Measurements from ENCODE around the gene STARD4.

STARD4 gene

DNA sequence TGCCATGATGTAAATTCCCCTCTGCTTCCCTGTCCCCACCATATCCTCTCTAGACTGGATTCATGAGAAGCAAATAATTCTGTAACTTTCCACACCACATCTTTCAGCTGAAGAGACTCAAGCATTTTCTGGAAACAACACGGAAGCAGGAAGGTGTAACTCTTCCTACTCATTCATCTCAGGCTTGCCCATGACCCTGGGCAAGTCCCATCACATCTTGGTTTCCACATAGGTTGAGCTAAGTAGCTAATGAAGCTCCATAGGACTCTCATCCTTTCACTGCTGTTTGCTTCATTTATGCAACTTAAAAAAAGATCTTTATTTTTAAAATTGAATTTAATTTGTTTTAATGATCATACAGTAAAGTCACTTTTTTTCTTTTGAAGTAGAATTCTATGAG, 32.7 kb upstream of the STARD4 start:
- H3K4me1 Mint-ChIP-seq (ENCODE audit: low read depth) = no peaks in the 10 kb centered on the region
- H3K9me3 Mint-ChIP-seq (ENCODE audit: low read depth) = no peaks in the 10 kb centered on the region
- no peak overlapping the region for H3K27ac Mint-ChIP-seq
- H3K27me3 Mint-ChIP-seq = peaks cover 1% of the 10 kb centered on the region
- H3K36me3 Mint-ChIP-seq = no peaks in the 10 kb centered on the region
- no peak overlapping the region for H3K4me3 Mint-ChIP-seq

DNA sequence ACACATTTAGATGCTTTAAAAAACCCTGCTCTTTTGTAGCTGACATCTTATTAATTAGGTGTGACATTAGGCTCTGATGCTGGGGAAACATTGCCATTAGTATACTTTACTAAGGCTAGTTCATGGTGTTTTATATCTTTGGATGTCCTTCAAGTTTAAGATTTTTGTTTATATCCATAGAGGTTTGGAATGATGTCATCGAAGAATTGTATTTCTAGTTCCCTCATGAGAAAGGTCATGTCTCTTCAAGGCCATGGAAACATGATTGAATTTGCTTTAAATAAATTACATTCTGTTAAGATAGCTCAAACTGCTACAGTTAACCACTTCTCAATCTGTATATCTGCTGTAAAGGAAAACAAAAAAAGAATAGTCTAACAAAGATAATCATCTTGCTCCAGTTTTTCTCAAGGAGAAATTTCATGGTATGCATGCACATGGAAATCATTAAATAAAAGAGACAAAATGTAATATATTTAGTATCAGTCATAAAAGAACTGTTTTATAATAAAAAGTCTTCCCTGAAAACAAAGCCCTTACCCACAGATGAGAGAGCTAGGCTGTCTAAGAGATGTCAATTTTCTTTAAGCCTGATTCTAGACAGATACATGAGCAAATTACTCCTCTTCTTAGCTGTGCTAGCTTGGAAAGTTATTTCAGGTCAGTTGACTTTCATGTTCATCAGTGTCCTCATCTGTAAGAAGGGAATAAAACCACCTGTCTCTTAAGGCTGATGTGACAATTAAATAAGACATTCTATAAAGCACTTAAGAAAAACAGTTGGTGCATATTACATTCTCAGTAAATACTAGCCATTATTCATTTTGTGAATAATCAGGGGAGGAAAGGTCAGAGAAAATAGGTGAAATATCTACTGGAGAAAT, 25.0 kb upstream of the STARD4 start:
- Mint-ChIP-seq H3K4me1 (ENCODE audit: low read depth) (no peaks in the 10 kb centered on the region), H3K4me3 (no peak overlapping the region), H3K36me3 (peaks cover 2% of the 10 kb centered on the region), H3K27me3 (peaks cover 5% of the 10 kb centered on the region), H3K9me3 (ENCODE audit: low read depth) (no peaks in the 10 kb centered on the region), H3K27ac (no peak overlapping the region)

DNA sequence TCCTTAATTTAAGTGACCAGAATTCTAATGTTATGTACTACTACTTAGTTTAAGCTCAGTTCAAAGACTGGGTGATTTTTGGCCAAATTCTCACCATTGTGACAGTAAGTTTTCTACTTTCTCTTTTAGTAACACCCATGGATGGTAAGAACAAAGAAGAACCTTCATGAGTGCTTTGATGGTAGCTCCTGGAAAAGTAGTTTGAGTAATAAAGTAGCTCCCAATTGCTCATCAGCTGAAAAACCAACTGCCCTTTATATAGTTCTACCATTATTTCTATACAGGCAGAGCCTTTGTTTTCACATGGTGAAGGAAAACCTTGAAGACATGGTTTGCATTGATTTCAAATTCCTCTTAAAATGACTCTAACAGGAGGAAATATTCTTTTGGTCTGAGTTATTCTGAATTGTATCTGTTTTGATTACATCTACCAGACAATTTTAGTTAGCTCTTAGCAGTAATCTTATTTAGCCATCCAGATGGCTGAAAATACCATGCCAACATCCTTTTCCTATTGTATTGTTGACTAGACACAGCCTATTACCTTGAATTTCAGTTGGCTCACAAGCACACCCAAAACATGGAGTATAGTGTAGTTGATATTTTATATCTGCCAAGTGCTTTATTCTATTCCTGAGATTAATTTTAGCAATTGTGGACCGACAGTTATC, 23.7 kb upstream of the STARD4 start:
- Mint-ChIP-seq H3K27ac (no peak overlapping the region), H3K27me3 (peaks cover 5% of the 10 kb centered on the region), H3K36me3 (peaks cover 2% of the 10 kb centered on the region), H3K4me3 (no peak overlapping the region), H3K4me1 (ENCODE audit: low read depth) (peaks cover 7% of the 10 kb centered on the region), H3K9me3 (ENCODE audit: low read depth) (no peaks in the 10 kb centered on the region)

DNA sequence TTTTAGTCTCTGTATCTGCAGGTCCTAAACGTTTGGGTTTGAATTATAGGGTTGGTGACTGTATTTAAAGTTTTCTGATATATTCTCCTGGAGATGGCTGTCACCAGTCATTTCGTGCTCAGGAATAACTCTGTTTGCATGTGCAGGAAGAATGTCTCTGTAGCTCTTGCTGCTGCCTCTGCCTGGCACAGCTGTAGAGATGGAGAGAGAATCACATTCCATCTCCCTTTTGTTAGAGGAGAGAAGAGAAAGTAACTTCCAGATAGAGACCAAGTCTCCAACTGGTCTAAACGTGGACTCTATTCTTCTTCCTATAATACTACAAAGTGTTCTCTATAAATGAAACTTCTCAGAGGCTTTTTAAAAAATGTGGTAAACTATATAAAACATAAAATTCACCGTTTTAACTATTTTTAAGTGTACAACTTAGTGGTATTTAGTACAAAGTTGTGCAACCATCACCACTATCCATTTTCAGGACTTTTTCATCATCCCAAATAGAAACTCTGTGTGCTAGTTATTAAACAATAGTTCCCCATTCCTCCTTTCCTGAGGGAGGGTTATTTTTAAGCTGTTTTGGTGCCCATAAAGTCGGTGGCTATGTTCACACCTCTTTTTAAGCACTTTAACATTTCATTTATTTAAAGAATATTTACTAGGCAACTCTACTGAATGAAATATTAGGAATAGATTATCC, 20.7 kb upstream of the STARD4 start:
- peaks cover 2% of the 10 kb centered on the region for H3K36me3 Mint-ChIP-seq
- H3K4me3 Mint-ChIP-seq = no peak overlapping the region
- H3K4me1 Mint-ChIP-seq (ENCODE audit: low read depth) = peaks cover 22% of the 10 kb centered on the region
- no peaks in the 10 kb centered on the region for H3K27me3 Mint-ChIP-seq
- H3K9me3 Mint-ChIP-seq (ENCODE audit: low read depth) = no peaks in the 10 kb centered on the region
- no peak overlapping the region for H3K27ac Mint-ChIP-seq

DNA sequence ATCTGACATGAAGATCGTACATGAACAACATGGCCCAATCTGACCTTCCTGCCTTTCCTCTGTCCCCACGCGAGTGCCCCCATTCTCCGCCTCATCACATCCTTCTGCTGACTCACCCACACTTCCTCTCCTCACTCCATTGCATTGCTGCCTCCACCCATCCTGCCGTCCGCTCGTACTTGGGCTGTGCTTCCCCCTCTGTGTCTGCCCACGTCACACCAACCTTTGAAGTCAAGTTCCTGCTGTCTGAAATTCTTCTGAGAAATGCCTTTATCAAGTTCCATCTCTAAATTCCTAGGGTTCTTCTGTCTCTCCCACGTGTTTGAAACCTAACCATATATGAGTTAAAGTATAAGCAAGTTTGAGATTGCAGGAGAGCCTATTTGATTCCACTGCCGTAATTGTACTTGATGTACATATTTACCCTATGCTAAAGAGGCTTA, 18.0 kb upstream of the STARD4 start:
- peaks cover 22% of the 10 kb centered on the region for H3K4me1 Mint-ChIP-seq (ENCODE audit: low read depth)
- H3K36me3 Mint-ChIP-seq = peaks cover 2% of the 10 kb centered on the region
- H3K4me3 Mint-ChIP-seq = peak overlapping the region; percentile 79
- H3K9me3 Mint-ChIP-seq (ENCODE audit: low read depth) = no peaks in the 10 kb centered on the region
- H3K27me3 Mint-ChIP-seq = no peaks in the 10 kb centered on the region
- peak overlapping the region; percentile 84 for H3K27ac Mint-ChIP-seq

DNA sequence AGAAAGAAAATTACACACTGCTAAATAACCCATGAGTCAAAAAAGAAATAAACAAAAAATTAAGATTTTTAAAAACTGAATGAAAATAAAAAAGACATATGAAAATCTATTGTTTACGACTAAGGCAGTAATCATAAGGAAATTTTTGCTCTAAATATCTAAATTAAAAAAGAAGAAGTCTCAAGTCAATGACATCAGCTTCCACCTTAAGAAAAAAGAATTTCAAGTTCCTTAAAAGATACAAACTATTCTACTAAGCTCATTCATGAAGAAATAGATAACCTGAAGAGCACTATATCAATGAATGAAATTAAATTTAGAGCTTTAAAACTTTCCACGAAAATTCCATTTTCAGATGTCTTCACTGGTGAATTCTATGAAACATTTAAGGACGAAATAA, 15.7 kb upstream of the STARD4 start:
- Mint-ChIP-seq H3K4me3 (no peak overlapping the region), H3K4me1 (ENCODE audit: low read depth) (peaks cover 22% of the 10 kb centered on the region), H3K27me3 (no peaks in the 10 kb centered on the region), H3K36me3 (no peaks in the 10 kb centered on the region), H3K27ac (no peak overlapping the region), H3K9me3 (ENCODE audit: low read depth) (no peaks in the 10 kb centered on the region)

DNA sequence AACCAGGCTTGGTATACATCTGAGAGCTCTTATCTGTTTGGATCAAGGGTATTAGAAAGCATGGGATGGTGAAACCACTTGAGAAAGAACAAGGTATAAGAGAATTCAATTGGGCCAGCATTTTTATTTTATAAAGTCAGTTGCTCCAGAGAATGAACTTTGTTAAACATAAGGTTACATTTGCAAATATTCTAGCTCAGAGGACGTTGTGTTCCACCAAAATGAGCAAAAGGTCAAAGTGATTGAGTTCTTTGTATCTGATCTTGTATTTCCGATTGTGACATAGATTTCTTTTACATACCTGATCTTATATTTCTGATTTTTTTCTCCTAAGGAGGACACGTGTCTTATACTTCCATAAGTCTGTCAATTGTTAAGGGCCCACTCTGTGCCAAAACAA, 8.6 kb upstream of the STARD4 start:
- Mint-ChIP-seq H3K27me3 (no peaks in the 10 kb centered on the region), H3K36me3 (no peaks in the 10 kb centered on the region), H3K9me3 (ENCODE audit: low read depth) (no peaks in the 10 kb centered on the region), H3K27ac (no peak overlapping the region), H3K4me1 (ENCODE audit: low read depth) (no peaks in the 10 kb centered on the region), H3K4me3 (no peak overlapping the region)

DNA sequence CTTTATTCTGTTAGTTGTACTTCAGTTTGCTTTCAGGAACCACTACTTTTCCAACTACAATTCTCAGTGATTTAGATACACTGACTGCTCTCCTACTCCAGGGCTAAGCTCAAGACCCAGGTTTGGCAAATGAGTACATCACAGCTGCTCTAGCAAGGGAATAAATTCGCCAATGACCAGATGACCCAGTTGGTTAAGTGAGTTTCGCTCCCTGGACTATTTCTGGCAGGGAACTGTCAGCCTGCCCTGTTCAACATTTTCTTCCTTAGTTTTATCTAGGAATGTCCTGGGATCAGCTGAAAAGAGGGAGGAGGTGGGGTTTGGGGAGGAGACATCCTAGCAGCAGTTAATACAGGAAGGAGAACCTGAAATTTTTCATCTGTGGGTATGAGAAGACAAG, 6.4 kb upstream of the STARD4 start:
- Mint-ChIP-seq H3K27me3 (no peaks in the 10 kb centered on the region), H3K9me3 (ENCODE audit: low read depth) (no peaks in the 10 kb centered on the region), H3K4me3 (no peak overlapping the region), H3K4me1 (ENCODE audit: low read depth) (peaks cover 5% of the 10 kb centered on the region), H3K36me3 (no peaks in the 10 kb centered on the region), H3K27ac (no peak overlapping the region)

DNA sequence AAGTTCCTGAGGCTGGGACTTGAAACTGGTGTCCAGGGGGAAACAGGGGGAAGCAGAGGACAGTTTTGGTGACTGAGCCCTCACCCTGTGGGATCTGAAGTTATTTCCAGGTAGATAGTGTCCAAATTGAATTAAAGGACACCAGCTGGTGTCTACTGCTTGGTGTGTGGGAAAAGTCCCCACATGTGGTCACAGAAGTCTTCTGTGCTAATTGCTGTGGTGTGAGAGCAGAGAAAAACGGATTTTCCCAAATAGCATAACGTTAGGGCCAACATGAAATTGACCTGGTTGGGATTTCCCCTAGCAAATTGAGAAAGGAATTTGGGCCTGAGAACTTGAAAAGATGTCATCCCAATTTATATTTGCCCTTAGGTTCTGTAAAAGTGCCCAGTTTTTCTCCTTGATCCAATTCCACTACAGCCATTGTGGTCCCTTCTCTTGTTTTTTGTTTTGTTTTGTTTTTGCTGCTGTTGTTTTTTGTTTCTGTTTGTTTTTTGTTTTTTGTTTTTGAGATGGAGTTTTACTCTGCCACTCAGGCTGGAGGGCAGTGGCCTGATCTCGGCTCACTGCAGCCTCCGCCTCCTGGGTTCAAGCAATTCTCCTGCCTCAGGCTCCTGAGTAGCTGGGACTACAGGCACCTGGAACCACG, 5.6 kb upstream of the STARD4 start:
- Mint-ChIP-seq H3K4me1 (ENCODE audit: low read depth) (peaks cover 10% of the 10 kb centered on the region), H3K27ac (no peak overlapping the region), H3K36me3 (no peaks in the 10 kb centered on the region), H3K4me3 (no peak overlapping the region), H3K27me3 (no peaks in the 10 kb centered on the region), H3K9me3 (ENCODE audit: low read depth) (no peaks in the 10 kb centered on the region)

DNA sequence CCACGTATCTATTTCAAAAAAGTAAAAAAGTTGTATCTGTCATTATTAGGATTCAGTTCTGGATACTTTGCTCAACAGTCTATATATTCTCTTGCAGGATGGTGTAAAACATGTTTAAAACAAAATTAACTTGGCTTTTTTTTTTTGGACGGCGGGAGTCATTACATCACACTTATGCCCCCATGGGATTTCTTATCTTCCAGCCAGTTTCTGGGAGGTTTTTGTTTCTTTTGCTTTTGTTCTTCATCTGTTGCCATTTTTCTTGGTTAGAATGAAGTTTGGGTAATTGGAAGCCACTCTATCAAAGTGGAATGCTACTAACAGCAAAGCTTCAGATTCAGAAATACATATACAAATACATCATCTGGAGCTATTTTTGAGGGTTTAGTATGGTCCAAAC, 1.8 kb upstream of the STARD4 start:
- H3K9me3 Mint-ChIP-seq (ENCODE audit: low read depth) = no peaks in the 10 kb centered on the region
- no peaks in the 10 kb centered on the region for H3K36me3 Mint-ChIP-seq
- H3K4me1 Mint-ChIP-seq (ENCODE audit: low read depth) = peaks cover 37% of the 10 kb centered on the region
- peak overlapping the region; percentile 41 for H3K4me3 Mint-ChIP-seq
- no peaks in the 10 kb centered on the region for H3K27me3 Mint-ChIP-seq
- no peak overlapping the region for H3K27ac Mint-ChIP-seq

DNA sequence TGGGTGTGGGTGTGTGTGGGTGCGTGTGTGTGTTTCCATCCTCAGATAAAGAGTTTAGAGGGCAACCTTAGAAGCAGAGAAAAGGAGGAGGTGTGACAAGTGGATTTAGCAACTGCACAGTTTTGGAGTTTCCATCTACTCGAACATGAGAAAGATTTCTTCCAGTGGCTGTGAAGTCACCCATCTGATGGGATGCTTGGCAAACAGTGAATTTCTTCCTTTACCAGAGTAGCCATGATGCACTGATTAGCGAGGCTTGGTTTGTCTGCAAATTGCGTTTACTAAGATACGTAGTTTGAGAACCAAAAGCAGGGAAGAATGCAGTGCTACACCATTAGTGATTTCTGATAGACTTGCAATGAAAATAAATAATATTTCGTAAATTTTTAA, 791 bp upstream of the STARD4 start:
- Mint-ChIP-seq H3K9me3 (ENCODE audit: low read depth) (no peaks in the 10 kb centered on the region), H3K36me3 (no peaks in the 10 kb centered on the region), H3K4me3 (peak overlapping the region; percentile 97), H3K4me1 (ENCODE audit: low read depth) (peaks cover 43% of the 10 kb centered on the region), H3K27me3 (no peaks in the 10 kb centered on the region), H3K27ac (peak overlapping the region; percentile 99)

DNA sequence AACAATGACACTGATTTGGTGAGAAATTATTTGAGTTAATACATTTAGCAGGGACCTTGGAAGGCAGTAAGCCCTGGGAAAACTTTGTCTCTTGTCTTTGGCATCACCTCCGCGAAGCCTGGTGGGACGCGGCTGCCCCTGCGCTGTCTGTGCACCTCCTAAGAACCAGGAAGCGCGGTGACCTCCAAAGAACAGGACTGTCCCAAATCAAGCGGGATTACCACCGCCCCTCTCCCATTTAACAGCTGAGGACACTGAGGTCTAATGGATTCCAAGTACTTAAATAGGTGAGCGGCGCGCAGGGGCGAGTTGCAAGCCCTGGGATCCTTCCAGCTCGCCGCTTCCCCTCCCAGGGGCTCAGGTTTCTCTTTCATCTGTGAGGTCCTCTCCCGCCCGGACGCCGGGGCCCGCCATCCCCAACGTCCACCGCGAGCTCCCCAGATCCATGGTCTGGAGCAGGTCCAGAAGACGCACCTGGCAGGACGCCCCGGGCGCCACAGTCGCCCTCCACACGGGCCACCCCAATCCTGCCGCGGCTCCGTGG, 432 bp downstream of the STARD4 start:
- Mint-ChIP-seq H3K4me3 (peak overlapping the region; percentile 97), H3K9me3 (ENCODE audit: low read depth) (no peaks in the 10 kb centered on the region), H3K27ac (peak overlapping the region; percentile 99), H3K36me3 (no peaks in the 10 kb centered on the region), H3K27me3 (no peaks in the 10 kb centered on the region), H3K4me1 (ENCODE audit: low read depth) (peaks cover 49% of the 10 kb centered on the region)

DNA sequence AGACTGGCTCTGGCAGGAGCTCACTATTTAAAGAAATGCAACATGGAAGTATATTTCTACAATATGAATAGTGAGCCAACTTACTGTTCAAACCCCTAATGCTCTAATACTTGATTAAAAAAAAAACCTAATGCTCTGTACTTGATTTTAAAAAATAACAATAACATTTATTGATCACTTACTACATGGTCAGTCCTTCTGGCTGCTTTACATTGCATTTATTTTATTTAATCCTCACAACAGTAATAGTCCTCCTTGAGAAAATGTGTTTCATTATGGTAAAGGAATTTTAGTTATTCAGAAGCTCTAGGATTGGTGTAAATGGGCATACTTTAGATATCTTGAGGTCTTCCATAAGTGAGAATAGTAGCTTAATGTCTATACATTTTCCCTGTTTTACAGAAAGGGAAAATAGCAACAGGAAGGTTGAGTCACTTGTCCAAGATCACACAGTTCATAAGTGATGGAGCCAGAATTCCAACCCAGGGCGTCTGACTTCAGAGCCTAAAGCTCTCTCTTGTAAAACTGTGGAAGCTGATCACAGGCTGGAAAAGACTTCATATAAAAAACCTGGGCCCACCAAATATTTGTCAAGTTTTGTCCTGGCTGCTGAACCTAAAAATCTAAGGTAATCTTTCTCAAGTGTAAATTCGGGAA, 1.0 kb downstream of the STARD4 start:
- peak overlapping the region; percentile 99 for H3K27ac Mint-ChIP-seq
- no peaks in the 10 kb centered on the region for H3K36me3 Mint-ChIP-seq
- H3K9me3 Mint-ChIP-seq (ENCODE audit: low read depth) = no peaks in the 10 kb centered on the region
- H3K27me3 Mint-ChIP-seq = no peaks in the 10 kb centered on the region
- peak overlapping the region; percentile 97 for H3K4me3 Mint-ChIP-seq
- H3K4me1 Mint-ChIP-seq (ENCODE audit: low read depth) = peaks cover 50% of the 10 kb centered on the region

DNA sequence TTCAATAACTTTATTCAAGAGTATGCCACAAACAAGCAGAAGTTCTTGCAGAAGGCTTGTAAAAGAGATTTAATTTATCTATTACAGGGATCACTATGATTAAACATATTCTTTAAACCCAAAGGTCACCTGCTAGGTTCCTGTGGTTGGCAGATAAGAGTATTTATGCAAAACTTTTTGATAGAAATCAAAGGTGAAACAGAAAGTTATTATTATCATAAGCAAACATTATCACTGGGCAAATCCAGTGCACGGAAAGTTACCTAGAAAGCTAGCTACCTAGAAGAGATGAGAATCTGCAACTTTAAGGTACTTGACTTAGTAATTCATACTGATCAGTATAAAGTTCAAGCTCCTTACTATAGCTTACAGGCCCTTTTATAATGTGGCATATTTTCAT, 3.2 kb downstream of the STARD4 start:
- Mint-ChIP-seq H3K4me1 (ENCODE audit: low read depth) (peaks cover 53% of the 10 kb centered on the region), H3K27ac (no peak overlapping the region), H3K4me3 (peak overlapping the region; percentile 62), H3K36me3 (no peaks in the 10 kb centered on the region), H3K27me3 (no peaks in the 10 kb centered on the region), H3K9me3 (ENCODE audit: low read depth) (no peaks in the 10 kb centered on the region)

Measured in activated naive CD8-positive, alpha-beta T cell (primary cell).